ENCODE results near the gene EFCAB5.
"Not testable (repeated sequence)": the region's sequence is repeated elsewhere in the genome, so short reads cannot be mapped to it uniquely, and the experiment has no call there.

GRCh38 chr17:29935909-29936308 is 5.5 kb upstream of the EFCAB5 start:
- TF ChIP-seq POLR2A, POLR2AphosphoS5 (IDR thresholded peaks at IDR 0.05; ENCODE audit: low read depth, low read length): not testable (repeated sequence)

All from GM12891 (cell line).